GM19099 (cell line): ENCODE data around the gene RAVER2.

Experiments used
- POLR2A ChIP-seq: IDR thresholded peaks from 3 replicates; pipeline ENCODE4 v1.6.1; 2011; ENCODE audit warnings: low read depth; ENCODE audit not compliant: insufficient read length; ENCODE audit errors: extremely low read depth

RAVER2 gene

DNA sequence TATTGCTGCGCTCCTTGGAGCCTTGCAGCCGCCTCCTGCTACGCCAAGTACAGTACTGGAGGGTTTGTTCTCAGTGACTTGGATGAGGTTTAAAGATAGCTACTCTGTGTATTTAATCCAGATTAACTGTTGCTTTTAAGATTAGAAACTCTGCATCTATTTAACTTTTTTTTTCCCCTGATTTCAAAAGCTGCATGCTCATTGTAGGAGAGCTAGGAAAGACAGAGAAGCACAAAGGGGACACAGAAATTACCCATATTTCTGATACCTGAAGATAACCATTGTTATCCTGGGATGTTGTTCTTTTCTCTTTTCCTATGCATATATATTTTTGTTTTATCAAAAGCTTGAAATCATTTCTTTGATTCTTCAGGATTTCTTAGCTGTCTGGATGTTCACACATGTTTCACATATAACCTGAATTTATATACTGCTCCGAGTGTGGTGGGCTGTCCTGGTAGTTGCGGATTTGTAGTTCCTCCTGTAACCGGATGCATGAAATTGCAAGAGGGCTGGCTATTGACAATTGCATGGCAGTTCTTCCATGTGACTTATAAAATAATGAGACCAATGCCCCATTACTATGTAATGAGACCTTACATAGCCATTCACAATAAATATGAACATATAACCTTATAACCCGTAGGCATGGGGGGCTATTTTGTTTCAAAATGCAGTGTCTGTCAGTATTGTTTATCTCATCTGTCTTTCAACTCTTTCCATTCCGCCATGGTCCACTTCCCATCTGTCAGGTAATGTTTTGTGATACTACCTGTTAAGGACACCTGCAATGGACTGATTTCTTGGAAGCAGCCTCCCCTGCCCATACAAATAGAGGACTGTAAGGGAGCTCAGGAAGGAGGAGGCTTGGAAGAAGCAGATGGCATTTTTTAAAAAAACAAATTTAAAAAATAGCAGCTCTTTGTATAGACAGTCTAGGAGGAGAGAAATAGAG, 1.4 kb downstream of the RAVER2 start:
- TF ChIP-seq POLR2A, result no peak

DNA sequence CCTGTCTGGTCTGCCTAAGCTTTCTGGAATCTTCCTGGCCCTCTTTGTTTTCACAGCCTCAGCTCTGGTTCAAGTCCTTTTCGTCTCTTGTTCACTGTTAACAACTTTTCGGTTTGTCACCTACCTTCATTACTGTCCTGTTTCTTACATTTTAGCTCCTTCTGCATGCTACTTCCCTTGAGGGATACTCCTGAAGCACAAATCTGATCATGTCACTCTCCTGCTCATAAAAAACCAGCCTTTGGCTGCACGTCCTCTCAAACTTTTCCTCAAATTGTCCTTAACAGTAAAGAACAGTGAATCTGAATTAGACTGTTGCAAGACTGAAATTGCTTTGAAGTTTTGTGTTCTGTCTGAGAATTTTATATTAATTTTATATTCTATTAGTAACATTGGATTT, 3.3 kb downstream of the RAVER2 start:
- no peak for TF ChIP-seq POLR2A

DNA sequence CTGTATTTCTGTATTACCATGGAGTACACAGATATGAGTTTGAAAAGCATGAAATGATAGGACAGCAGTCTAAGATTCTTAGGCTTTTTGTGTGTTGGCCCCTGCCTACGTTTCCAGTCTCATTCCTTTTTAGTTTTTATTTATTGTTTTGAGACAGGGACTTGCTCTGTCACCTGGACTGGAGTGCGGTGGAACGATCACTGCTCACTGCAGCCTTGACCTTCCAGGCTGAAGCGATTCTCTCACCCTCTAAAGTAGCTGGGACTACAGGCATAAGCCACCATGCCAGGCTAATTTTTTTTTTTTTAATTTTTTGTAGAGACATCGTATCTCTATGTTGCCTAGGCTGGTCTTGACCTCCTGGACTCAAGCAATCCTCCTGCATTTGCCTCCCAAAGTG, 3.8 kb downstream of the RAVER2 start:
- TF ChIP-seq POLR2A, result no peak

DNA sequence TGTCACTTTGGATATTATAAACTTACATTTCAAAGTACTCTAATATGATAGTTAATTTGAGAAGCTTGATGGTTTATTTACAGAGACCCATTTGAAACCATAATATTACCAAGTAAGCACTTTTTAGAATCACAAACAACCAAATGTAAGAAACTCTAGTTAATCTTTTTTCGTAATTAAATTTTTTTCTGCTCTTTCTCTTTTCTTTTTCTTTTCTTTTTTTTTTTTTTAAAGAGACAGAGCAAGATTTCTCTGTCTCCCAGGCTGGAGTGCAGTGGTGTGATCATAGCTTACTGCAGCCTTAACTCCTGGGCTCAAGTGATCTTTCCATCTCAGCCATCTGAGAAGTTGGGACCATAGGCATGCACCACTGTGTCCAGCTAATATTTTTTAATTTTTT, 5.2 kb downstream of the RAVER2 start:
- no peak for TF ChIP-seq POLR2A

DNA sequence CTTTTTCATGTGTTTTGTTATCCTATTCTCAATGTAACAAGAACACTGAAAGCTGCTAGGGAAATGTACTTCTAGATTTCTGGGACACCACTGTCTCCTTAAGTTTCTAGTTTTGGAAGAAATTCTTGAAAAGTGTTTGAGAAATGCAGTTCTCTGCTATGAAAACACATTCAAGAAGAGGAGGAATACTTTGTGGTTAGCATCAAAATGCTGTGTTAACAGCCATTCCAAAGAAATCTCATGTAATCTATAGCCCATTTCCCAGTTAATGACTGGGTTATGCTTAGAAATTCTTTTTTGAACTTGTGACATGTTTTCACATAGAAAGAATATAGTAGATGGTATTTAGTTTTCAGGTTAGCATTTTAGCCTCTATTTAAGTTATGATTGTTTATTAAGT, 6.0 kb downstream of the RAVER2 start:
- TF ChIP-seq POLR2A, result no peak

DNA sequence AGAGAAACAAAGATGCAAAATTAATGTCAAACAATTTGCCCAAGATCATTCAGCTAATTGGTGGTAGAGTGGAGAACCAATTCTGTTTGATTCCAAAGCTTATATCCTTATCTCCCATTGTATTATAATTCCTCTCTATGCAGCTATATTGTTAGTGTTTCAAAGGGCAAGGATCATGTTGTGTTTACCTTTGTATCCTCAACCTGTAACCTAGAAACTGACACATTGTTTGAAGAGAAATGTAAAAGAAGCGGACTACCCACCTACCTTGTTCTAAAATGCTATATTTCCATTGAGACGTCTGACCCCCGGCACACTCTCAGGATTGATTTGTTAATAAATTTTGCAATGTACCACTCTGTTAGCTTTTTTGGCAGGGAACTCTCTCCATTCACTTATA, 9.3 kb downstream of the RAVER2 start:
- TF ChIP-seq POLR2A, result no peak

DNA sequence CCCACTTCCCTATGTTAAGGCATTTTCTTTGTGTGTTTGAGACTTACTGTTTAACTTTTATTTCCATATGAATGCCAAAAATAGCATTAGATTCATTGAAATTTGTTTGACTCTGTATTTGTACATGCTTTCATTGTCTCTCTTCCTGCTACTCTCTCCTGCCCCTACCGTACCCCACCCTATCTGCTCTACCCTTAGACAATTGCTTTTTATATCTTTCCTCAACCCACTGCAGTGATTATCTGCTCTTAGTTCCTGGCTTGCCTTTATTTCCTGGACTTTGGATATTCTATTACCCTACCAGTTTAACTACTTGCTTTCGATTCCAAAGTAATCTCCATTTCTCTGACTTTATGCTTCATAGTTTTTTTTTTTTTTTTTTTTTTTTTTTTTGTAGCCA, 10.5 kb downstream of the RAVER2 start:
- no peak for TF ChIP-seq POLR2A

DNA sequence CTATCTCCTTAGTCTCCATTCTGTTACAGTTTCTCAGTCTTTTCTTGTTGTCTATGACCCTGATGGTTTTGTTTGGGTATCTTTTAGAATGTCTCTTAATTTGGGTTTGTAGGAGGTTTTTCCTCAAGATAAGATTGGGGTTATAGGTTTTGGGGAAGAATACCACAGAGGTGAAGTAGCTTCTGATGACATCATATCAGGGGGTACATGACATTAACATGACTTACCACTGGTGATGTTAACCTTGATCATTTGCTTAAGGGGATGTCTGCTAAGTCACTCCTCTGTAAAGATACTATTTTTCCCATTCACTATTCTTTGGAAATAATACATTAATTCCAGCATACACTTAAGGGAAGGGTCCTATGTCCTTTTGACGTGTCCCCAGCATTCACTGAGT, 11.9 kb downstream of the RAVER2 start:
- TF ChIP-seq POLR2A, result no peak

DNA sequence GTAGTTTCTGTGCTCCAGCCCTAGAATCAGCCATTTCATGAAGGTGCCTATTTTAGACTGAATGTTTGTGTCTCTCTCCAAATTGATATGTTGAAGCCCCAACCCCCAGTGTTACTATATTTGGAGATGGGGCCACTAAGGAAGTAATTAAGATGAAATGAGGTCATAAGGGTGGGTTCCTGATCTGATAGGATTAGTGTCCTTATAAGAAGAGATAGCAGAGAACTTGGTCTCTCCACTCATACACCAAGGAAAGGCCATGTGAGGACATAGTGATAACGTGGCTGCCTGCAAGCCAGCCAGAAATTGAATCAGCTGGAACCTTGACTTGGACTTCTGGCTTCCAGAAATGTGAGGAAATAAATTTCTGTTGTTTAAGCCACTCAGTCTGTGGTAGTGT, 12.3 kb downstream of the RAVER2 start:
- TF ChIP-seq POLR2A, result no peak

DNA sequence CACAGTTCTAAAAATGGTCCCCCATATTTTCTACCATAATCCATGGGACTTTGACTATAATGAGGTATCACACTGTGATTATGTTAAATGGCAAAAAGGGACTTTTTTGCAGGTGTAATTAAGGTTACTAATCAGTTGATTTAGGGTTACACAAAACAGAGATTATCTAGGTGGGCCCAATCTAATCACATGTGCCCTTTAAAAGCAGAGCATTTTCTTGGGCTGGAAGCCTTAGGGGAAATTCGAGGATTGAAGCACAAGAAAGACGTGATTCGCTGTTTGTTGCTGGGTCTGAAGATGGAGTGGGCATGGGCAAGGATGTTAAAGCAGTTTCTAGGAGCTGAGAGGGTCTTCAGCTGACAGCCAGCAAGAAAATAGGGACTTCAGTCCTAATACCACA, 13.4 kb downstream of the RAVER2 start:
- TF ChIP-seq POLR2A, result no peak

DNA sequence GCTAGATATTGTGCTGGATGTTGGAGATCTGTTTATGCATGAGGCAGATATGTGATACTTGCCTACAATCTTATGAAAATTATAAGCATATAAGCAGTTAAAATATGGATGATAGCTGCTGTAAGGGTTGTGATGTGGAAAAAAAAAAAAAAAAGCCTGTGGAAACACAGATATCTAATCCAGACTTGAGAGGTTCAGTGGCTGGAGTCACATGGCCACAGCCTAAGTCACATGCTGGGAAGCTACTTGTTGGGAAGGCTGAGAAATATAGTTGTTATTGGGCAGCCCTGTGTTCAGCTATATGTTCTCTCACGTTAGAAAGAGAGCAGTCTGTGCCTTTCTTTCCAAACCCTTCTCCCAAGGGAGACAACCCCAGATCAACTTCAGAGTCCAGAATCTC, 15.1 kb downstream of the RAVER2 start:
- TF ChIP-seq POLR2A, result no peak

DNA sequence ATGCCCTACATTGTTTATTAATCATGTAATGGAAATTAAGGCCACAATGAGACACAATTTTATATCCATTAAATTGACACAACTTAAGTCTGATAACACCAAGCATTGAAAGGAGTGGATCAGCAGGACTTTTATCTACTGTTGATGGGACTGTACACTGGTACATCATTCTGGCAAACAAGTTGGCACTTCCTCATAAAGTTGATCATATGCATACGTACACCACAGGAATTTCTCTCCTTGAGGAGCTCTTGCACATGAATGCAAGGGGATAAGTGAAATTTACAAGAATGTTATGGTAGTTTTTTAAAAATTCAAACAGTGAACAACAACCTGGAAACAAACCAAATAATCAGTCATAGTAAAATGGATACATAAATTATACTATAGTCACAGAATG, 20.1 kb downstream of the RAVER2 start:
- TF ChIP-seq POLR2A, result no peak

DNA sequence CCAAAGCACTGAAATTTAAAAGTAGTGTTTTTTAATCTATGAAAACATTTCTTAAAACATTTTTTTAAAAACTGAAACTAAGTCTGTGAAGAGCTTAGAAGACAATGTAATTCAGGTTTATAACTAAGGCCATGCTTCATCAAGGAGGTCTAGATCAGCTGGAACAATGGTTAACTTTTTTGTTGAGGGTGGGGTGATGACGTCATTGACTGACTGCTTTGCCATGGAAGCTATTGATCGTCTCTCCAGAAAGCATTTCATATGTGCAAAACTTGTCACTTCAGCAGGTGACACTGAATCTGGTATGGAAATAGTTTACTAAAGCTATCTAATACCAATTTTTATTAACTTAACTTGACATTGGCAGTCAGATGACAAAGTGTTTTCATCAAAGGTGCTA, 21.0 kb downstream of the RAVER2 start:
- no peak for TF ChIP-seq POLR2A

DNA sequence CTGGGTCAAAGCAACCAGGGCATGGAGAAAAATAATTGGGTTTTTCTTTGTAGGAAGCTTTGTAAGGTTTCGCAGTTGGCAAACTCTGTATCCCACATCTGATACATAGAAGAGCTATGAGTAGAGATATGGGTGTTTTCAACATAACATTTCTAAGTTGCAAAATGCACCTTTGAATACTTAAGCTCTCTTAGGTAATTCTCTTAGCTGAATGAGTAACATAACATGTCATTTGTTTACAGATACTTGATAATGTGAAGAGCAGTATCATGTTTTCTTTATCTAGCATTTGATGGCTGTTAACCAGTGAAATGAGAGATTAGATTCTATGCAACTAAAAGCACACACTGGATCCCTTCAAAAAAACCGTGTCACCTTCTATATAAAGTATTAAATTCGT, 21.6 kb downstream of the RAVER2 start:
- no peak for TF ChIP-seq POLR2A

DNA sequence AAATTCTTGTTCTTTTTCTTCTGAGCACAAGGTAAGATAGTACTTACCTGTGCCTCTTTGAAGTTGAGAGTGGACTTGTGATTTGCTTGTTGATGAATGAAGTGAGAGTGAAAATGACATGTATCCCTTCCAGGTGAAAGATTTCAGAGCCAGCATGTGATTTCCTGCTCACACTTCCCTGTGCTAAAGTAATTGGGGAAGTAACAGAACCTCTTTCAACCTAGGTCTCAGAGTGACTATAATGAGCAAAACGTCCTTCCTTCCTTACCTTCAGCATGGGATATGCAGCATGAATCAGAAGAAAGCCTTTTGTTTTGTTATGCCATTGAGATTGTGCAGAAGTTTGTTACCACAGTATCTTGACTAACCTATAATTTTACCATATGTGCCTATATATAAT, 24.6 kb downstream of the RAVER2 start:
- TF ChIP-seq POLR2A, result no peak

DNA sequence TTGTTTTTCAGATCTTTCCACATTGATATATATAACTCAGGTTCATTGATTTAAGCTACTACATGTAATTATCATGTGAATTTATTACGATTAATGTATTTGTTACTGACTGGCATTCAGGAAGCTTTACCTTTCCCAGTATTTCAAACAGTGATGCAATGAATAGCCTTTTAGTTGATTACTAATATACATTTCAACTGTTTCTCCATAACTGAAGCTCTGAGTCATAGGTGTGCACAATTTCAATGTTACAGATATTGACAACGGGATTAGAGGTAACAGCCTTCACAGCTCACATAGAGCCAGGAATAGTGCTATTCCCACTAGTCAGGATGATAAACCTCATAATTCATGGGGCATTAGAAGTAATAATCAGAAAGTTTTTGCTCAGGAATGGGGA, 25.1 kb downstream of the RAVER2 start:
- TF ChIP-seq POLR2A, result no peak

DNA sequence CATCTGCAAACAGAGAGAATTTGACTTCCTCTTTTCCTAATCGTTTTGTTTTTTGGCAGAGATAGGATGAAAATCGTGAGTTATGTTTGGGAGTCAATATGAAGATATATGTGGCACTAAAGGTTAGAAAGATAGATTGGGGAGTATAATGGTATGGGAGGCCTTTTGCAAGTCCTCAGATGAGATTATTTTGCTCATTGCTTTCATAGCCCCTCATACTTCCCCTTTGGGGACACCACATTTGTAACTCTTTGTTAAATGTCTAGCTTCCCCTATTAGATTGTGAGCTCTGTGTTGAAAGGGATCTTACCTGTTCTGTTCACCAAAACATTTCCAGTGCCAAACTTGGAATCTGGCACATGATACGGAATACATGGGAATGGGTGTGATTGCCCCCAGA, 30.2 kb downstream of the RAVER2 start:
- no peak for TF ChIP-seq POLR2A
